Activated naive CD4-positive, alpha-beta T cell treated with anti-CD3 and anti-CD28 coated beads for 36 hours (primary cell): ENCODE measurements around the gene DCANP1. TPM values are rescaled to one million over a fixed set of nuclear protein-coding genes. Genes with fewer than 3 reads are reported as not detected.

Experiments
- CTCF ChIA-PET: fragments of 350-600 bp; sonication (Branson Sonifier 250); formaldehyde crosslinking; loops from one replicate; lab custom pipeline; 2021; ENCODE audit warnings: antibody characterized with exemption; lab: Charles Lee
- DNase-seq: peaks from one replicate; pipeline ENCODE4 v3.0.0-alpha.2; 2020
- H3K27ac Mint-ChIP-seq: one replicate; pipeline ENCODE4 v1.8.0; 2021; ENCODE audit warnings: mild to moderate bottlenecking, mixed read lengths
- H3K27me3 Mint-ChIP-seq: one replicate; pipeline ENCODE4 v1.8.0; 2021; ENCODE audit warnings: low read depth, mixed read lengths
- H3K36me3 Mint-ChIP-seq: one replicate; pipeline ENCODE4 v1.8.0; 2021; ENCODE audit warnings: low read depth, mixed read lengths
- H3K4me1 Mint-ChIP-seq: one replicate; pipeline ENCODE4 v1.8.0; 2021; ENCODE audit warnings: low read depth, mixed read lengths
- H3K4me3 Mint-ChIP-seq: one replicate; pipeline ENCODE4 v1.8.0; 2021; ENCODE audit warnings: mild to moderate bottlenecking, moderate library complexity, mixed read lengths
- H3K9me3 Mint-ChIP-seq: one replicate; pipeline ENCODE4 v1.8.0; 2021; ENCODE audit warnings: mixed read lengths
- intact Hi-C: fragments of 100-400 bp; cut with micrococcal nuclease; formaldehyde crosslinking; loops from one replicate; pipeline ENCODE4 v1.15.1; 2023
- total RNA-seq, 2 experiments: library from RNA; stranded (reverse); gene quantifications; one replicate each; pipeline ENCODE4 v1.2.3, GENCODE V29; 2021

DCANP1 gene
- total RNA-seq, 2 experiments from 2014 or later = not detected

DNA sequence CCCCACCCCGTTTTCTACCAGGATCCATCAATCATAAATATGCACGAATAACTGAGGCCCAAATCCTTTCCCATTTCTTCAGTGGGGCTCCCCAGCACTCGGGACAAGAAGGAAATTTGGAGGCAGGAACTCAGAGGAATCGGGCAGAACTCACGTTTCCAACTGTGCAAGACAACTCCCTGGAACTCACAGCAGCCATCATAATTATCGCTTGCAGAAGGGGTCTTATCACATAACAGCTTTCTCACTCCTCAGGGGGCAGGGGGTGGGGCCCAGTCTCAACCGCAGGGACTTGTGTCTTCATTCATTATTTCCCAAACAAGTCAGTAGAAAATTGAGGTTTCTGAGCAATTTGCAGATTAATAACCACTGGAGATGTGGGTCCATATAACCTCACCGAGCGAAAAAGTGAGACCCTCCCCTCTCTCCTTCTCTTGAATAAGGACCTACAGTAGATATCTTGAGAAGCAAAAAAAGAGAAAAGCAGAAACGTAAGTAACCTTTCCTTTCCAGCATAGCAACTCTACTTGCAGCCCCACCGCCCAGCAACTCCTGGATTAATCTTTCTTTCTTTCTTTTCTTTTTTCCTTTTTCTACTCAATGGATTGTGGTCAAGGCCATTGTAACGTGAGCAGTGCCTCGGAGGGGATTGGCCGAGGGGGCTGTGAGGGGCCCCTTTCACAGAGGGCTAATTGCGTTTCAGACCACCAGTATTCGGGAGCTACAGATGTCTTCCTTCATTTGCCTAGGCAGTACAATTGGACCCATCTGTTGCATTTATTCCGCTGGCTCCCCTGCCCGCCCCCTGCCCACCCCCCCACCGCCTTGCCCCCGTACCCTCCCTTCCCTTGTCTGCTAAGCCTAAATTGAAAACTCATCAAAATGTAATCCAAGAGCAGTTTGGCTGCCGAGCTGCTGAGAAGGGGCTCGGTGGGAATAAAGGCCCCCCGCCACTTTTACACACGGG is 29.8 kb upstream of the DCANP1 start:
- Mint-ChIP-seq H3K4me1 (no peaks in the 10 kb centered on the region), H3K4me3 (no peak overlapping the region), H3K9me3 (no peaks in the 10 kb centered on the region), H3K27ac (no peak overlapping the region), H3K36me3 (no peaks in the 10 kb centered on the region), H3K27me3 (peaks cover 10% of the 10 kb centered on the region)
- DNase-seq = no peak
- intact Hi-C loops = no loop called here
- CTCF ChIA-PET = no interaction called here

DNA sequence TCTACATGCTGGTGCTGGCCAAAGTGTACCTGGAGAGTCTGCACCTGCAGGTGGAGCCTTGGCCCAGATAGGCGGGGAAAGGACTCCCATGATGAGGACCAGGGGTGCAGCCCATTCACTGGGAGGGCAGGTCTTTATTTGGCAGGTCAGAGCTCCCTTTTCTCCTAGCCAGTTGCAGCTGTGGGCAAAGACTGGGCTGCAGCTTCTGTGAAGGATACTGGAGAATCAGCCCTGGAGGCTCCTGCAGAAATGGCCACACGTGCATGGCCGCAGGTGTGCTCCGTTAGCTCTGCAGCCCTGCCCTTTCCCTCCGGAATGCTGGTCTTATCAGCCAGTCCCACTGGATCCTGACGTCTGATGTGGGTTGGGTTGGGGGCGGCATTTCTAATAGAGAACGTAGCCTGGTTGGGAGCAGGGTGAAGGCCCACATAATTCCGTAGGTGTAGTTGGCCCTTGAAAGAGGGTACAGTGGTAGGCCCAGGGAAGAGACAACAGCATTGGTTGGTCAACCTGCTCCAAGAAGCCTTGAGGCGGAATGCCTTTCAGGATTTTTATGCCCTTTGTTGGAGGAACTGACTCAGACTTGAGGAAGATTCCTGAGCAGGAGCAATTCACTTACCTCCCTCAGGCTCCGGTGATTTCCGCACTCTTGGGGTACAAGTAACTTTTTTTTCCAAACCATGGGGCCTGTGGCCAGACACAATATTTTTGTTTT is 27.0 kb upstream of the DCANP1 start:
- H3K27ac Mint-ChIP-seq = no peak overlapping the region
- no peaks in the 10 kb centered on the region for H3K9me3 Mint-ChIP-seq
- no peaks in the 10 kb centered on the region for H3K36me3 Mint-ChIP-seq
- intact Hi-C loops = no loop called here
- H3K27me3 Mint-ChIP-seq = peaks cover 9% of the 10 kb centered on the region
- CTCF ChIA-PET = interaction anchor here (0.9 to 20.5 kb wide), 4 partner anchors 10 to 77 kb away, joined by 3 to 438 read pairs (median 4); no protein-coding TSS in a partner anchor
- no peaks in the 10 kb centered on the region for H3K4me1 Mint-ChIP-seq
- H3K4me3 Mint-ChIP-seq = no peak overlapping the region
- no peak for DNase-seq

DNA sequence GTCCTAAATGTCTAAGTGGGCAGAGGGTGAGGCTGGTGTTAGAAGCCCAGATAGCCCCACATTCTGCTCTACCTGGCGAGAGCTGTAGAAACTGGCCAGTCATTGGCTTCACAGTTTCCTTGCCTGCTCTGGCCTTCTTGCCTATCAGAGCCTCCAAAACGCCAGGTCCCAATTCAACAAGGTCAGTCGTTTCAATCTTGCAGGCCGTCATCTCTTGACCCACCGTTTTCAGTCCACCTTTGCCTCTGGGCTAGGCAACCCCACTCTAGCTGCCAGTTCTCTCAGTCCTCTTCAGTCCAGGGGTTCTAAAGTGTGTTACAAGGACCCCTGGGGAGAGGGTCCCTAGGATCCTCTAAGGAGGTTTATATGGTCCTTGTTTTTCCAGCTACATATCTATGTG is 25.0 kb upstream of the DCANP1 start:
- CTCF ChIA-PET = interaction anchor here (1.2 to 20.5 kb wide), 3 partner anchors 11 to 94 kb away, joined by 3 to 438 read pairs (median 6); no protein-coding TSS in a partner anchor

DNA sequence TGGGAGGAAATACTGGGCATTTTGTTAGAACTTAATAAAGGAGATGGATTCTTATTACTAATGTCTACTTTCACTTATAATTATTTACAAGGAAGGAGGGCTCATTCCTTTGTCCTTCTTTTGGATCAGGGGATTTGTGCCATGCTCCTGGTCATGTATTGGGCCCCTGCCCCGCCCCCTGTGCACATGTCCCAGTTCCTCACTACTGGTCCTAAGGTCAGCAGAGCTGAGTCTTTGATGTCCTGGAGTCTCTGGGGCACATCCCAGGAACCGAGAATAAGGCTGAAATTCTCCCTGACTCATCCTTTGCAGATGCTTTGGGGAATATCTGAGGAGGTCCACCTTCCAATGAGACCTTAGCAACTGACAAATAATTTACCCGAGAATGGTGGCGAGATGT is 24.6 kb upstream of the DCANP1 start:
- no peak overlapping the region for H3K4me3 Mint-ChIP-seq
- no peak overlapping the region for H3K27ac Mint-ChIP-seq
- DNase-seq = no peak
- no peaks in the 10 kb centered on the region for H3K36me3 Mint-ChIP-seq
- CTCF ChIA-PET = interaction anchor here (1.2 to 20.5 kb wide), 4 partner anchors 11 to 95 kb away, joined by 3 to 438 read pairs (median 4); no protein-coding TSS in a partner anchor
- H3K9me3 Mint-ChIP-seq = no peaks in the 10 kb centered on the region
- intact Hi-C loops = no loop called here
- H3K27me3 Mint-ChIP-seq = peaks cover 18% of the 10 kb centered on the region
- H3K4me1 Mint-ChIP-seq = no peaks in the 10 kb centered on the region

More for the DNA sequence above, 25.0 kb upstream of the DCANP1 start:
- no peak for DNase-seq
- Mint-ChIP-seq H3K9me3 (no peaks in the 10 kb centered on the region), H3K27me3 (peaks cover 17% of the 10 kb centered on the region), H3K4me1 (no peaks in the 10 kb centered on the region), H3K27ac (no peak overlapping the region), H3K4me3 (no peak overlapping the region), H3K36me3 (no peaks in the 10 kb centered on the region)
- intact Hi-C loops = no loop called here

DNA sequence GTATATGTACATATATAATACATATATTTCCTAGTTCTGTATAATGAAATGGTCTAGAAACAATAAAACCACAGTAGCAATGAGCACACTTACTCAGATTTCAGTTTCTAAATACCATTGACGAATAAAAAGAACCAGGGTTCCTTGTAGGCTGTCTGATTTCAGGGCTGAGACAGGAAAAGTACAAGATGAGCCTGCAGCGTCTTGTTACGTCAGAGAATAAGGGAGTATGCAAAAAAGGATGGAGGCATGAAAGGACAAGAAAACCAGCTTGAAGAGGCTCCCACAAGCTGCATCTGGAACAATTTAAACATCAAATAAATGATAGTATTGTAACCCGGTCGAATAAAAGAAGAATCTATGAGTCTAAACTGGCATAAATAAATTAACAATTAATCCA is 22.8 kb upstream of the DCANP1 start:
- intact Hi-C loops = no loop called here
- no peak for DNase-seq
- CTCF ChIA-PET = interaction anchor here (0.6 to 20.5 kb wide), 2 partner anchors 13 to 82 kb away, joined by 4 to 438 read pairs; no protein-coding TSS in a partner anchor
- Mint-ChIP-seq H3K9me3 (no peaks in the 10 kb centered on the region), H3K4me1 (peaks cover 4% of the 10 kb centered on the region), H3K36me3 (no peaks in the 10 kb centered on the region), H3K4me3 (no peak overlapping the region), H3K27me3 (peaks cover 26% of the 10 kb centered on the region), H3K27ac (no peak overlapping the region)

DNA sequence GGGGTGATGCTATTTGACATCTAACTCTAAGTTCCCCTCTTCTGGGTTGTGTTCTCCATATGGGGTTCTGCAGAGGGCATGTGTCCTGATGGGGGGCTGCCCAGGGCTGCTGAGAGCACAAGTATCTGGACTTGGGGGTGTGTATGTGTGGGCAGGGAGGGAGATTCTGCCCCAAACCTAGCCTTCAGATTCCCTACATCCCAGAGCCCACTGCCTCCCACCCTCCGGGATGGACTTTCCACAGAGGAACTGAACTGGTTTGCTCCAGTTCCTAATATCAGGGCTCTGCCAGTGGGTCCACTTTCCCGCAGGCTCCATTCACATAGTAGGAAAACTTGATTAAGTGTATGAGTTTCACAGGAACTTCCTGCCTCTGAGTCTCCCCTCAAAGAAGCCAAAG is 21.4 kb upstream of the DCANP1 start:
- no peak overlapping the region for H3K27ac Mint-ChIP-seq
- peaks cover 28% of the 10 kb centered on the region for H3K27me3 Mint-ChIP-seq
- no peaks in the 10 kb centered on the region for H3K36me3 Mint-ChIP-seq
- DNase-seq = no peak
- peaks cover 4% of the 10 kb centered on the region for H3K4me1 Mint-ChIP-seq
- CTCF ChIA-PET = interaction anchor here (20.5 kb wide), 1 partner anchor 83 kb away, joined by 438 read pairs; no protein-coding TSS in a partner anchor
- intact Hi-C loops = no loop called here
- no peak overlapping the region for H3K4me3 Mint-ChIP-seq
- no peaks in the 10 kb centered on the region for H3K9me3 Mint-ChIP-seq

DNA sequence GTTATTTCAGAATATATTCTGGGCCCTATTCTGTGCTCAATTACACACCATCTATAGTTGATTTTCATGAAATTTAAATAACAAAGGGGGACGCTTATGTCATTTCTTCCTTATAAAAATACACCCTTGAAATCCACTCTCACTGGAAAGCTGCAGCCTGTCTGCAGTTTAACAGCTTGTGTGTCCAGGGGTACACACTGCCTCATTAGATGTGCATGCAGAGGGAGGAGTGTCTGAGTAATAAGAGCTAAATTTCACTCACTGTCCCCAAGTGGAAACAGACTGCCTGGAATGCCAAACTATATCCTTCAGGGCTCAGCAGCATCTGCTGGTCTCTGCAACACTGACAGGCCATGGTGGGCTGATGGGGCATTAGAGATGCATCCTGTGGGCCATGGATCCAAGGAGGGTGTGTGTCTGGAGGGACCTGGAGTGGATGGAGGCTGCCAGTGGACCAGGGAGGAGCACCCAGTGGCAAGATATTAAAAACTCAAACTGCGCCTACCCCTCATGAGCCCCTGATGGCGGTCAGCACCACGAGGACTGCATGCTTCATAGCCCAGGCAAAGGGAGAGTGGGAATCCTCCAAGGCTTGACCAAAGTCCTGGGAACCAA is 20.8 kb upstream of the DCANP1 start:
- Mint-ChIP-seq H3K9me3 (no peaks in the 10 kb centered on the region), H3K27ac (no peak overlapping the region), H3K27me3 (peaks cover 28% of the 10 kb centered on the region)

DNA sequence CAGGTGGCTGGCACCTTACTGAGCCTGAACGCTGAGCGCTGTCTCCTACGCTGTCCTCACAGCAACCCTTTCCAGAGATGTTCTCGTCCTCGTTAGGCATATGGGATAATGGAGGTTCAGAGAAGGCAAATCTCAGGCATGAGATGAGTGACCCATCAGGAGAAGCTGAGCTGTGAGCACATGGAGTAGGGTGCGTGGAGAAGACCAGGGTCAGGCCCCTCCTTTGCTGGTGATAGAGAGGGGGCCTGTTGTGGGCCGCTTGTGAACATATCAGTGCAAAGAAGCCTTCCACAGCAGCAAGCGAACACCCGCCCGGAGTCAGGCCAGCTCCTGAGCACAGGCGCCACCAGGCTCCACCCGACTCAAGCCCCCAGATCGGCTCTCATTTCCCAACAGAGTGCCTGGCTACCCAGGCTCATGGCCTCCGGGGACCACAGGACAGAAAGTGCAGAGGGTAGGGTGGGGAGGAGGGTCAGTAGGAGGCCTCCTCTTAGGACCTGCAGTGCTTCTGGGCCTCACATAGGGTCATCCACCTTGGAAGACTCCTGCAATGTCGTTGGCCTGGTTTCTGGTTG is 20.0 kb upstream of the DCANP1 start:
- CTCF ChIA-PET = interaction anchor here (0.6 to 20.5 kb wide), 14 partner anchors 10 to 280 kb away, joined by 3 to 438 read pairs (median 4); no protein-coding TSS in a partner anchor
- H3K27ac Mint-ChIP-seq = no peak overlapping the region
- peaks cover 6% of the 10 kb centered on the region for H3K4me1 Mint-ChIP-seq
- no peaks in the 10 kb centered on the region for H3K36me3 Mint-ChIP-seq
- intact Hi-C loops = loop anchor here (2.0 kb wide), 1 partner anchor 364 kb away; no protein-coding TSS in a partner anchor
- H3K27me3 Mint-ChIP-seq = peaks cover 28% of the 10 kb centered on the region
- H3K9me3 Mint-ChIP-seq = no peaks in the 10 kb centered on the region
- DNase-seq = no peak
- no peak overlapping the region for H3K4me3 Mint-ChIP-seq

More for the DNA sequence above, 20.8 kb upstream of the DCANP1 start:
- Mint-ChIP-seq H3K36me3 (no peaks in the 10 kb centered on the region), H3K4me3 (no peak overlapping the region), H3K4me1 (peaks cover 4% of the 10 kb centered on the region)
- intact Hi-C loops = loop anchor here (2.0 kb wide), 1 partner anchor 363 kb away; no protein-coding TSS in a partner anchor
- no peak for DNase-seq
- CTCF ChIA-PET = interaction anchor here (0.6 to 20.5 kb wide), 3 partner anchors 11 to 93 kb away, joined by 3 to 438 read pairs (median 3); no protein-coding TSS in a partner anchor

DNA sequence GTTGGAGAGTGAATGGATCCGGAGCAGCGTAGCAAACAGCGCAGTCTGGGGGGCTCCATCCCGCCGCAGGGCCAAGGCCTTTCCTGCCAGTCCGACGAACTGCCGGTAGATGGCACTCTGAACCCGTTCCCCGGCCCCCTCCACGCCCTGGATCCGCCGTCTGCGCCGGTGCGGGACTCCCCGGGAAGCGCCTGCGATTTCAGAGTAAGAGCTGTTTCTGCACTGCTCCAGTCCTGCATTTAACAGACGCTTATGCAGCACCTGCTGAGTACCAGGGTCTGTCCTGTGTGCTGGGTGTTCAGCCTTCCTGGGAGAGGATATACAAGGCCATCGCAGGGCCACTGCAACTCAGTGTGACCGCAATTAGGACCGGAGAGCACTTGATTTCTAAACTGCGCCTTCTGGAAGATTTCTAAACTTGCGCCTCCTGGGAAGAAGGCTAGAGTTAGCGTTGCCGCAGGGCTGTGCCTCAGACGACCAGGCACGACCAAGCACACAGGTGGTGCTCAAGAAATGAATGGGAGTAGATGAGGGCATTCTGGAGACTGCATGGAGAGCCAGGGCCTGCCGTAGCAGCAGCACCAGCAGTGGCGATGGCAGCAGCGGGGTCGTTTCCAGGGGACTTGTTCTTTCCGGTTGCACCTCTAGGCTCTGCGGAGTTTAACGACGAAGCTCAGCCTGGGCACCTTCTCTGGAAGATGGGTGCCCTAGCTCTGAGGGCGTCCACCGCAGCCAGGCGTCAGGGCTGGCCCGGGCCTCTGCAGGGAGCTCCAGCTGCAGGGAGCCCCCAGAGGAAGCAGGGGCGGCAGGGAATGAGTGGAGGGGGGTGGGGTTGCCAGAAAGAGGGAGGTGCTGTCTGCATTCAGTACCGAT is 19.3 kb upstream of the DCANP1 start:
- Mint-ChIP-seq H3K4me1 (peaks cover 6% of the 10 kb centered on the region), H3K27ac (no peak overlapping the region), H3K4me3 (peak overlapping the region; percentile 49), H3K9me3 (no peaks in the 10 kb centered on the region), H3K36me3 (no peaks in the 10 kb centered on the region), H3K27me3 (peaks cover 28% of the 10 kb centered on the region)
- CTCF ChIA-PET = interaction anchor here (0.7 to 20.5 kb wide), 19 partner anchors 10 to 279 kb away, joined by 3 to 438 read pairs (median 4); no protein-coding TSS in a partner anchor
- peak; percentile 85 for DNase-seq
- intact Hi-C loops = loop anchor here (1.0 to 2.0 kb wide), 3 partner anchors 86 to 364 kb away; no protein-coding TSS in a partner anchor

DNA sequence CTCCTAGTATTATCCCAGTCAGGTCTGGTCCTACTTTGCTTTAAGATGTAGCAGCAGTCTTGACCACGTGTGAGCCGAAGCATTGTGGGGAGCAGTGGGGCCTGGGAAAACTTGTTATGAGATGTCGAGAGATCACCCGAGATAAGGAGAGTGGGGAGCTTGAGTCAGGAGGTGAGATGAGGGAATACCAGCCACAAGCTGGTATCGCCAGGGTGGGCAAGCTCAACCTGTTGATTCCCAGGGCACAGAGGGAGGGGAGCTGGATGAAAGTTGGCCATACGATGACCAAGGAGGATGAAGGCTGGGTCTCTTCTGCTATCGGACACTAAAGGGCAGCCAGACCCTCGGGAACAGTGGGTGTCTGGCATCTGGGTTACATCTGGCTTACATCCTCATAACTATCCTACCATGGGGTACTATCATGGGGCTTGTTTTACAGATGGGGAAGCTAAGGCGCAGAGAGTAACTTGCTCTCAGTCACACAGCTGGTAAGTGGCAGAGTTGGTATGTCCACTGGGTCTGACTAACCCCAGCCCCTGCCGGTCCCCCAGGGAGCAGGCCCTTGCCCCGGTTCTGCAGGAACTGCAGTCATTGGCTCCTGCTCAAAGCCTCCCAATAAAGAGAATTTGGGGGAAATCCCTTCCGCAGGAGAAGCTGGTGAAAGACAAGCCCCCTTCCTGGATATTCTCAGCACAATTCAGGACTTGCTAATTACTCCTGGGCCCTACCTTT is 18.4 kb upstream of the DCANP1 start:
- peaks cover 27% of the 10 kb centered on the region for H3K27me3 Mint-ChIP-seq
- intact Hi-C loops = loop anchor here (1.0 to 2.0 kb wide), 3 partner anchors 87 to 365 kb away; no protein-coding TSS in a partner anchor

More for the DNA sequence above, 18.4 kb upstream of the DCANP1 start:
- CTCF ChIA-PET = interaction anchor here (0.7 to 20.5 kb wide), 14 partner anchors 9 to 102 kb away, joined by 3 to 438 read pairs (median 6); no protein-coding TSS in a partner anchor
- H3K9me3 Mint-ChIP-seq = no peaks in the 10 kb centered on the region
- no peak for DNase-seq
- no peaks in the 10 kb centered on the region for H3K36me3 Mint-ChIP-seq
- H3K4me3 Mint-ChIP-seq = no peak overlapping the region
- peaks cover 6% of the 10 kb centered on the region for H3K4me1 Mint-ChIP-seq
- no peak overlapping the region for H3K27ac Mint-ChIP-seq
